ENCODE measurements around the gene NDUFB10.
A peak's percentile ranks its signal among the peaks of the same experiment; 100 is the strongest.

The NDUFB10 gene

DNA sequence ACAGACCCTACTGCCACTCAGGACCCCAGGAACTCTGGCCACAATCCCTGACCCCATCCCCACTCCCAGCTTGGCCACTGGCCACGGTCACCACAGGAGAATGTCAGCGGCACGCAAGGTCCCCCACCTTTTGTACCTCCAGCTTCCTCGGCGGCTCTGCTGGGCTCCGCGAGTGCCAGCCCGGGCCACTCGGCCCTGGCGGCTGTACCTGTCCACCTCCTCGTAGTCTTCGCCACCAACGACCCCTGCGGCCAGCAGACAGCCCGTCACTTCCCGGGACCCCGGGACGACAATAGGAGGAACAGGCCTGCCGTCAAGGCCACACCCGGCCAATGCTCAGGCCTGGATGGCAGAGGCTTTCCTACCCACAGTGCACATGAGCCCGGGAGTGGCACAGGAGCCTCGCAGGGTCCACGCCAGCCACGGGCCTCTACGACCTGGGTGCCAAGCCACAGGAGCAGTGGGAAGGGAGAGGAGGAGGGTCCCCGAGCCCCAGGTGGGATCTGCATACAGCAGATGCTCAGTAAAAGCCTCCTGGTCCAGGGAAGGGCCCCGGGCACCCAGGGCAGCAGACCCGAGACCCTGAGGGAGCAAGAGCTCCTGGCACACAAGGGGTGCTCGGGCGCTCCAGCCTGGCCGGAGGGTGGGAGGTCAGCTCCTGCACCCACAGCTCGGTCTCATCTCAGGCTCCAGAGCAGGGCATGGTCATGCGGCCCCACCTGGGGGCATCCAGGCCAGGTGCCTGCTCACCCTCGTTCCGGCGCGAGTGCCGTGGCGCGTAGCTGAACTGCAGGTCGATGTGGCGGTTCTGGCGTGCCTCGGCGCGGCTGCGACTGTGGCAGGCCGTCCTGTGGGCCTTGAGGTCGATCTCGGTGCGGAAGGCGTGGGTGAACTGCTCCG, 42.4 kb downstream of the NDUFB10 start:
- no peak for DNase-seq (ENCODE audit: low read depth in 2 of 2)

GRCh38 chr16:2002406-2003230, 43.3 kb downstream of the NDUFB10 start:
- DNase-seq (ENCODE audit: low read depth in 2 of 2), result no peak

- no peak for DNase-seq (ENCODE audit: low read depth in 2 of 2)
Observed at GRCh38 chr16:2003231-2003826, 44.0 kb downstream of the NDUFB10 start.

- DNase-seq (ENCODE audit: low read depth in 2 of 2), result peak; percentile 62 to 69
Observed at GRCh38 chr16:2003827-2004641, 44.7 kb downstream of the NDUFB10 start.

DNA sequence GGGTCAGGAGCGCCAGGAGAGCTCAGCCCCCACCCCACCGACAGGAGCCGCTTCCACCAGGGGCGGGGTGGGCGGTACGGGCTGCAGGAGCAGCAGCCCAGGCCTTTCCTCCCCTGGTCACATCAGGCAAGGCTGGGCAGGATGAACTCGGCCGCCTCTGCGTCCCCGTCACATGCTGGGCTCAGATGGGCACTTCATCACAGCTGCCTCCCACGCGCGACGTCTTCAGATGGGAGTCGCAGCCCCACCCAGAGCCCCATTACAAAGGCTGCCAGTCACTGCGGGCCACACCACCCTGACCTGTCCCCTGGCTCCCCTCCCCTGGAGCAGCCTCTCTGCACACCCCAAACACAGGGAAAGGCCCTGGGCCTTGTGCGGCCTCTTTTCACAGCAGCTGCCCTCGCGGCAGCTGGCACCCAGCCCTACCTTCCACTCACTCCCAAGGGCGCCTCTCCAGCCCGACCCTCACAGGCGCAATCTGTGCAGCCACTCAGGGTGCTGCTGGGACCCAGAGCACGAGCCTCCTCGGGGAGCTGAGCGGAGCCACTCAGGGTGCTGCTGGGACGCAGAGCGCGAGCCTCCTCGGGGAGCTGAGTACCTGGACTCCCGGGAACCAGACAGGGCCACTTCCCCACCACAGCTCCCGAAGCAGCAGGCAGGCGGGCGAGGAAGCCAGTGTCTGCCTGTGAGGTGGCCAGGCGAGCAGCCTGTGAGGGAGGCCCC, 45.6 kb downstream of the NDUFB10 start:
- no peak for DNase-seq (ENCODE audit: low read depth in 2 of 2)

DNA sequence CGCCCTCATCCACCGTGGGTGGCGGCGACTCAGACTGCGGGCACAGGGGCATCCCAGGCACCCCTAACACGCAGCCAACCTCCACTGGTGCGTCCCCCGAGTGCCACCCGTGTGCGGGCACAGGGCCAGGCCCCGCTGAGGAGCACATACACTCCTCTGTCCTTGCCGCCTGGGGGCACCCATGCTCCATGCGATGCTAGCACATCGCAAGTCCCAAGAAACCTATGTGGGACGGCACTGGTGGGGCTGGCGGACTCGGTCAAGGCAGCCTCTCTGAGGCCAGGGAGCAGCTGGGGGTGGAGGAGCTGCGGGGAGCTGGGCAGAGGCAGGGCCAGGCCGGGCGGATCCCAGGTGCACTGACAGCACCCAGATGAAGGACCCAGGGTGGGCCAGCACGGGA, 46.3 kb downstream of the NDUFB10 start:
- no peak for DNase-seq (ENCODE audit: low read depth in 2 of 2)

DNA sequence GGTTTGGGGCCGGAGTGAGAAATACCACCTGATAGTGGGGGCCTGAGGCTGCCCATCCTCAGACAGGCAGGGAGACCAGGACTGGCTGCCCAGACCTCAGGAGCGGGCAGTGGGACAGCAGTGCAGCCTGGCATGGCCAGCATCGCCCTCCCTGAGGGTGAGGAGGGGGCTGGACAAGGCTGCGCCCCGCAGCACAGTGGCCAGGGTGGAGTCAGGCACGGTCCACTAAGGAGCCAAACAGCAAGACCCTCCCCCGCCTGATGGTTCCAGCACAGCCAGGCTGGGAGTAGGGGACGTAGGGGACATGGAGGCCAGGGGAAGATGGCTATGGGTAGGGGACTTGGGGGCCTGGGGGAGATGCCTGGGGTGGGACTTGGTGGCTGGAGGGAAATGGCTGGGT, 47.0 kb downstream of the NDUFB10 start:
- DNase-seq (ENCODE audit: low read depth in 2 of 2), result no peak

DNA sequence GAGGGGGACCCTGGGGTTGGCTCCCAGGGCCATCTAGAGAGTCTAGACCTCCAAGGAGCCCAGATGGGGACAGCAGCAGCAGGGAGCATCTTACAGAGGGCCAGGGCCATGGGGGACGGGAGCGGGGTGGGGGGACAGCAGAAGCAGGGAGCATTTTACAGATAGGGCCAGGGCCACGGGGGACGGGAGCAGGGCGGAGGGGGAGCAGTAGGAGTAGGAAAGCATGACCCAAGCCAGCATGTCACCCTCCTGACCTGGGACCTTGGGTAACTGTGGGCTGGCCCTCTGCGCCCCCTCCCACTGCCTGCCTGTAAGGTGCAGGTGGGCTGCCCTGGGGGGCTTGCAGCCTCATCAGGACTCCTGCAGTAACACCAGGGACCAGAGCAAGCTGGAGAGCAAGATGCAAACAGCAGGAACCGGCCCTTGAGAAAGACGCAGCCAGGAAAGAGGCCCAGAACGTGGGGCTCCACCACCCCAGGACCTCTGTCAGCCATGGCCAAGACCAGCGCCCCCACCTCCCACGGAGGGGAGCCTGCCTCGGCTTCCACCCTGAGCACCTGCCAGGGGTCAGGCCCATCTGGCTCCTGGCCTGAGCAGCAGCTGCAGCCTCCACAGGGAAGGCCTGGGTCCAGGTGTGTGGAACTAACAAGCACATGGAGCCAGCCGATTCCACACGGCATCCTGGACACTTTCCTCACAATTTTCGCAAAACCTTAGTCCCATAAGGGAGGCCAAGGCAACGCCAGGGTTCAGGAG, 47.9 kb downstream of the NDUFB10 start:
- DNase-seq (ENCODE audit: low read depth in 2 of 2), result no peak

- DNase-seq (ENCODE audit: low read depth in 2 of 2), result no peak
Observed at GRCh38 chr16:2008009-2008526, 48.7 kb downstream of the NDUFB10 start.

- no peak for DNase-seq (ENCODE audit: low read depth in 2 of 2)
Observed at GRCh38 chr16:2008631-2009163, 49.4 kb downstream of the NDUFB10 start.

- no peak for DNase-seq (ENCODE audit: low read depth in 2 of 2)
Observed at GRCh38 chr16:2009164-2009711, 49.9 kb downstream of the NDUFB10 start.

DNA sequence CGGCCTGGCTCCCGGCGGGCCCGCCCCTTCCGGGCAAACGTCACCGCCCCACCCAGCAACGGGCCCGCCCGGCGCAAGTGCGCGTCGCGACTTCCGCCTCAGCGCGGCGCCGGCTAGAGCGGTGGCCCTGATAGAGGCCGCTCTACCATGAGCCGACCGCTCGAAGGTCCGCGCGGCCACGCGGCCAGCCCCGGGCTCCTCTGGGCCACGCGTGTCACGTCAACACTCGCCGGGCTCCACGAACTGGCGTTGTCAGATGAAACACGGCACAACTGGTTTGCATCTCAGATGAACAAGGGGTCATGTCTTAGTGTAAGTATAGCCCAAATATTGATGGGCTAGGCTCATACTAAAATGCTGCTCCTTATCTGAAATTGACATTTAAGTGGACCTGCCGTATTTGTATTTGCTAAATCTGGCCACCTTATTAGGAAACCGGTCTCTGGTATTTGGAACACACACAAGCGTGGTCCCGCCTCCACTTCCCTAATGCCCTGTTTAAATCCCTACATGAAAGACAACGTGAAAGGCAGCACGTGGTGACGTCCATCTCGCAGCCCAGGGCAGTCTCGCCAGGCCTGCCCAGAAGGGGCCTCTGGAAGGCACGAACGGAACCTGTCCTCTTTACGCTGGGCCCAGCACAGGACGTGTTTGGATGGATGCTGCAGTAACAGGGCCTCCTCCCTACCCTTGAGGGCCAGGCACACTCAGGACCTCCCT, 50.6 kb downstream of the NDUFB10 start, which contains the start of gene ZNF598:
Gene ZNF598, minus strand, starts transcription at position 31 of the 720 bp plus-strand sequence.
- DNase-seq (ENCODE audit: low read depth in 2 of 2), result peak; percentile 52 to 56
